Activated gamma-delta T cell (primary cell): ENCODE data around the gene DYNC2I2.
"Not testable (repeated sequence)": the region's sequence is repeated elsewhere in the genome, so short reads cannot be mapped to it uniquely, and the experiment has no call there.

Experiments used
- DNase-seq: peaks from one replicate; lab custom pipeline; 2025; lab: John Stamatoyannopoulos, UW

The DYNC2I2 gene

GRCh38 chr9:128615571-128615970 is 41.1 kb downstream of the DYNC2I2 start:
- DNase-seq = no peak

- no peak for DNase-seq
These were observed 41.9 kb downstream of the DYNC2I2 start for GRCh38 chr9:128614728-128615127.

DNA sequence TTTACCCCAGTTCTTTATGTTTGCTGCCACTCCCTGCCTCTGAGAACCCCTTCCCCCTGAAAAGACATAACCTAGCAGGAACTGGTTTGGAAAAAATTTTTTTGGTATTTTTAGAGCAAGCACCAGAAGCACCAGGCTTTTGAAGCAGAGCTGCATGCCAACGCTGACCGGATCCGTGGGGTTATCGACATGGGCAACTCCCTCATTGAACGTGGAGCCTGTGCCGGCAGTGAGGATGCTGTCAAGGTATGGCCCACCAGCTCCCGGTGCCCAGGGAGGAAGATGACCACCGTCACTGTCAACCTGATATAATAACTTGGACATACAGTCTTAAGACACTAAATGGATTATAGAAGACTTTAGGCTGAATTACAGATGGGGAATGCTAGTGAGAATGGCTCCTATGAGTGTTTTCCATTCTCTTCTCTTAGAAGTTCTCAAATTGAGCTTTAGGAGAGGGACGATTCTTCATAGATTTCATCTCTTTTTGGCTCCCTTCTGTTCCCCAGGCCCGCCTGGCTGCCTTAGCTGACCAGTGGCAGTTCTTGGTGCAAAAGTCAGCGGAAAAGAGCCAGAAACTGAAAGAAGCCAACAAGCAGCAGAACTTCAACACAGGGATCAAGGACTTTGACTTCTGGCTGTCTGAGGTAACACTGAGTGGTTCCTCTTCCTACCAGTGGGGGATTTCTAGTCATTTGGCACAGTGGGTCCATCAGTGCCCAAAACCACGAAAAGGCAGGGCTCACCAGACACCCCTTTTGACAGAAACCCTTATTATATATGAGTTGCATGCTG is 44.9 kb downstream of the DYNC2I2 start:
- DNase-seq = no peak

DNA sequence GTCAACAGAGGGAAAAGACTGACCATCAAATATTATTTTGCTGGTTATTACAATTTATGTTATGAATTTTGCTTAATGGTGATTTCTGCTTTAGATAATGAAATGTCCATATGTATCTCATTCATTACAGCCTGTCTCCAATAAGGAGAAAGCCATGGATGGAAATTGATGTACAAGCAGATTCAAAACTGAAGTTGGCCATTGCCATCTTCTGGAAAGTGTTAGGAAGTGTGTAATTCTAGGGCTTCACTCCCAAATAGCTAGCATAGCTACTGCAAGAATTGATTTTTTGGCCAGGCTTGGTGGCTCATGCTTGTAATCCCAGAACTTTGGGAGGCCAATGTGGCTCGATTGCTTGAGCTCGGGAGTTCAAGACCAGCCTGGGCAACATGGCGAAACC is 45.8 kb downstream of the DYNC2I2 start:
- no peak for DNase-seq

DNA sequence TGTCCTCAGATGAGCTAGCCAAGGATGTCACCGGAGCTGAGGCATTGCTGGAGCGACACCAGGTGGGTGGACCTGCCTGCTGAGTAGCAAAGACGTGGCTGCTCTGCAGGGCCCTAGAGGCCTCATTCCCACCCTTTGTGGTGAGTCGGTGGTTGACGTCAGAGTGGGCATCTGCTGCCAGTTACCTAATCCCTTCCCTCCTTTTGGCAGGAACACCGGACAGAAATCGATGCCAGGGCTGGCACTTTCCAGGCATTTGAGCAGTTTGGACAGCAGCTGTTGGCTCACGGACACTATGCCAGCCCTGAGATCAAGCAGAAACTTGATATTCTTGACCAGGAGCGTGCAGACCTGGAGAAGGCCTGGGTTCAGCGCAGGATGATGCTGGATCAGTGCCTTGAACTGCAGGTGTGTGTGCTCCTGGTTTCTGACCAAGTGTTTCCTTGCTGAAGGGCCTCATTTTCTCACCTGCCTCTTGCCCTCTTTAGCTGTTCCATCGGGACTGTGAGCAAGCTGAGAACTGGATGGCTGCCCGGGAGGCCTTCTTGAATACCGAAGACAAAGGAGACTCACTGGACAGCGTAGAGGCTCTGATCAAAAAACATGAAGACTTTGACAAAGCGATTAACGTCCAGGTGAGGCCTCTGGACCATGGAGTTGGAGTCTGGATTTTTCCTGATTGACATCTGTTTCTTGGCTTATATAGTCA is 48.9 kb downstream of the DYNC2I2 start:
- no peak for DNase-seq

GRCh38 chr9:128603697-128604096 is 53.0 kb downstream of the DYNC2I2 start:
- DNase-seq = no peak

DNA sequence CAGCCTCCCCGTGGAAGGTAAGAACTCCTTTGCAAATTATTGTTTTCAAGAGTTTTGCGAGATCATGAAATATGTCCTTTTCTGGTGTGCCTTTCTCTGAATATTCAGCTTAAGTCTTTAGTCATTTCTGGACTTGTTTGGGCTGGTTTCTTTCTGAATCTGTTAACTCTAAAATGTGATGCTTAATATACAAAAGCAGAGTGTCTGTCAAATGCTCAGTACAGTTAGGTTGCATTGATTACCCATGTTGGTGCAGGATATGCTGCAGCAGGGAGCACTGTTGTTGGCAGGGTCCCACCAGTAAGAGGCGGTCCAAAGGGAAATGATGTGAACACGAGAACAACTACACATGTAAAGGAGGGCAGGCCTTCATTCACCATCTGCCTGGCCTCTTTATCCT is 56.5 kb downstream of the DYNC2I2 start:
- no peak for DNase-seq

DNA sequence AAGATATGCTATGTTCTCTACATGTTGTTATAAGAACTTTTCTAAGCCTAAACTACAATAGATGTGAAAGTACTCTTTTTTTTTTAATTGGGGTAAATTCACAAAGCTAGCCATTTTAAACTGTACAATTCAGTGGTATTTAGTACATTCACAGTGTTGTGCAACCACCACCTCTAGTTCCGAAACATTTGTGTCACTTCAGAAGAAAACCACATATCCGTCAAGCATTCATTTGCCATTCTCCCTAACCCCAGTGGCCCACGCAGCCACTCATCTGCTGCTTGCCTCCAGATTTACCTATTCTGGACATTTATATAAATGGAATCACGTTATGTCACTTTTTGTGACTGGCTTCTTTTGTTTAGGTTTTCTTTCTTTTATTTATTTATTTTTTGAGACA is 61.2 kb downstream of the DYNC2I2 start:
- DNase-seq = no peak

GRCh38 chr9:128593856-128594255 is 62.8 kb downstream of the DYNC2I2 start:
- DNase-seq = no peak

- DNase-seq = no peak
These were observed 63.6 kb downstream of the DYNC2I2 start for GRCh38 chr9:128593039-128593438.

DNA sequence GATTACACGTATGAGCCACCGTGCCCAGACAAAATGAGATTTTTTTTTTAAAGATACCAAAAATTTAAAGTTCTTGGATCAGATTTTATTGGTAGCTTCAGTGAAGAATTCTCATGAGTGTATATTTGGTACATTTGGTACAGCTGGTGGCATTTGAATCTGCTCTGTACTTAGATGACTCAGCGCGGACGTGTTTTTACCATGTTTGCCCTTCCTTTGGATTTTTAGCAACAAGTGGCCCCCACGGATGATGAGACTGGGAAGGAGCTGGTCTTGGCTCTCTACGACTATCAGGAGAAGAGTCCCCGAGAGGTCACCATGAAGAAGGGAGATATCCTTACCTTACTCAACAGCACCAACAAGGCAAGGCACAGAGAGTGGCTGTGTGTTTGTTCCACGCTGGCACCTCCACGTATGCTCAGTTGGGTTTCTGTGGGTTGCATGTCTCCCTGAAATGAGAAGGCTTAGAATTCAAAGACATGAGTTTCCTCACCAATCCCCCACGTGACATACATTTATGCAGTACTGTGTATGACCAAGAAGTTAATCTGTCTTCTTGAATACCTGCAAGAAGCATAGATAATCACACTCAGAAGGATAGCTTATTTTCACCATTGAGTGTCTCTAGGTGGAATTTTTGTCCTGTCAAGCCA is 67.9 kb downstream of the DYNC2I2 start:
- DNase-seq = no peak

DNA sequence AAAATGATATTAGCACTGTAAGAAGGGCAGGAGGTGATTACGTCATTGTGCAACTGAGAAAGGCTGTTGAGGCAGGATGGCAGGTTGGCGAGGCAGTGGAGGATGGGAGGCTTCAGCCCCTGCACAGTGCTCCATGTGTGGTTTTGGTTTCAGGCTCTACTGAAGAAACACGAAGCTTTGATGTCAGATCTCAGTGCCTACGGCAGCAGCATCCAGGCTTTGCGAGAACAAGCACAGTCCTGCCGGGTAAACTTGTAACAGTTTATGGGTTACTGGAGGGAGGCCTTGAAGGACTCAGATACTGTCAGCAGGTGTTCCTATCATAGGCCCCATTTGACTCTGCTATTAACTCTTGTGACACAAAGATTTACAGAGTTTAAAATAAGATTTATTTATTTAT is 69.2 kb downstream of the DYNC2I2 start:
- no peak for DNase-seq

GRCh38 chr9:128586934-128587333 is 69.7 kb downstream of the DYNC2I2 start:
- DNase-seq = not testable (repeated sequence)

DNA sequence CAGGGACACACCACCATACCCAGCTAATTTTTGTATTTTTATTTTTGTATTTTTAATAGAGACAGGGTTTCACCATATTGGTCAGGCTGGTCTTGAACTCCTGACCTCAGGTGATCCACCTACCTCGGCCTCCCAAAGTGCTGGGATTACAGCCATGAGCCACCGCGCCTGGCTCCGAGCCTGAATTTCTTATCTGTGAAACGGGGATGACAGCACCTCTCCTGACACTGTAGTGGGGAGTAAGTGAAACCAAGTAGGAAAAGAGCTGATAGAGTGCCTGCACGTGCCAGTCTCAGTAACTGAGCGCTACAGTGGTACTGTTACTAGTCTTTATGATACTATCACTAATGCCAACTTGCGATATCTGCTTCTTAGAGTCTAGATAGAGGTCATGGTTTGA is 71.5 kb downstream of the DYNC2I2 start:
- not testable (repeated sequence) for DNase-seq
